Lower lobe of right lung (tissue), 2 donors: Measurements from ENCODE around the gene ISOC2. TPM values are rescaled to one million over a fixed set of nuclear protein-coding genes. Genes with fewer than 3 reads are reported as not detected.

Experiments used
- ATAC-seq, 2 donors: fragments of 200-7000 bp; cut with Tn5 transposase; one replicate each; pipeline ENCODE4 v1.9.1; 2020 to 2022; ENCODE audit warnings: mild to moderate bottlenecking in 2 of 2, moderate library complexity in 2 of 2
- DNase-seq: peaks from one replicate; pipeline ENCODE4 v3.0.0-alpha.2; 2020
- H3K27ac ChIP-seq: fragments of 200-600 bp; one replicate; pipeline ENCODE4 v1.8.0; 2022
- H3K27me3 ChIP-seq: fragments of 200-600 bp; one replicate; pipeline ENCODE4 v1.8.0; 2022; ENCODE audit warnings: low read depth
- H3K36me3 ChIP-seq: fragments of 200-600 bp; one replicate; pipeline ENCODE4 v1.8.0; 2022; ENCODE audit warnings: mild to moderate bottlenecking
- H3K4me1 ChIP-seq: fragments of 200-600 bp; one replicate; pipeline ENCODE4 v1.8.0; 2022
- H3K4me3 ChIP-seq: fragments of 200-600 bp; one replicate; pipeline ENCODE4 v1.8.0; 2022; ENCODE audit warnings: mild to moderate bottlenecking
- H3K9me3 ChIP-seq: fragments of 200-600 bp; one replicate; pipeline ENCODE4 v1.8.0; 2022
- CTCF ChIP-seq: fragments of 200-600 bp; IDR thresholded peaks from one replicate; pipeline ENCODE4 v1.8.0; 2022; ENCODE audit warnings: antibody characterized with exemption, mild to moderate bottlenecking
- intact Hi-C: fragments of 100-400 bp; cut with DNase I; formaldehyde crosslinking; loops from one replicate; pipeline ENCODE4 v1.11.0; 2022
- total RNA-seq: library from RNA; stranded (reverse); fragmentation: NEBNext Ultra II Directional; extraction: Animal tissue kit (Norgen Biotek cat#: 25700); gene quantifications from one replicate; pipeline ENCODE4 v1.2.1, GENCODE V29; 2021
- donor health status: DM: no; HTN: yes; CAD: no; lungs with severe emphysema.

Gene ISOC2
- total RNA-seq, 1 donor from 2014 or later: 28.6 TPM

- H3K36me3 ChIP-seq: no peaks in the 10 kb centered on the region
- peaks cover 69% of the 10 kb centered on the region for H3K27me3 ChIP-seq
- peaks cover 8% of the 10 kb centered on the region for H3K4me1 ChIP-seq
- TF ChIP-seq CTCF: no peak
- ATAC-seq: no peak
- H3K4me3 ChIP-seq: no peak overlapping the region
- H3K27ac ChIP-seq: no peak overlapping the region
- no peak for DNase-seq
- no peaks in the 10 kb centered on the region for H3K9me3 ChIP-seq
- intact Hi-C loops: no loop called here
Observed at GRCh38 chr19:55436847-55437246, 24.6 kb downstream of the ISOC2 start.

DNA sequence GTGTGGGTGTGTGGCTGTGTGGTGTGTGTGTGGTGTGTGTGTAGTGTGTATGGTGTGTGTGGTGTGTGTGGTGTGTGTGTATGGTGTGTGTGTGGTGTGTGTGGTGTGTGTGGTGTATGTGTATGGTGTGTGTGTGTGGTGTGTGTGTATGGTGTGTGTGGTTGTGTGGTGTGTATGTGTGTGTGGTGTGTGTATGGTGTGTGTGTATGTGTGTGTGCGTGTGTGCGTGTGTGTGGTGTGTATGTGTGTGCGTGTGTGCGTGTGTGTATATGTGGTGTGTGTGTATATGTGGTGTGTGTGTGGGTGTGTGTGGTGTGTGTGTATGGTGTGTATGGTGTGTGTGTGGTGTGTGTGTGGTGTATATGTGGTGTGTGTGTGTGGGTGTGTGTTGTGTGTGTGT, 26.4 kb downstream of the ISOC2 start:
- TF ChIP-seq CTCF: no peak
- Histone ChIP-seq H3K27me3 (peaks cover 62% of the 10 kb centered on the region), H3K27ac (no peak overlapping the region), H3K4me1 (no peaks in the 10 kb centered on the region), H3K9me3 (no peaks in the 10 kb centered on the region), H3K4me3 (no peak overlapping the region), H3K36me3 (no peaks in the 10 kb centered on the region)
- DNase-seq (no peak), ATAC-seq (no peak)
- intact Hi-C loops: no loop called here

- intact Hi-C loops: no loop called here
- no peak for ATAC-seq
- Histone ChIP-seq H3K9me3 (no peaks in the 10 kb centered on the region), H3K4me3 (no peak overlapping the region), H3K4me1 (no peaks in the 10 kb centered on the region), H3K27me3 (peaks cover 60% of the 10 kb centered on the region), H3K36me3 (no peaks in the 10 kb centered on the region), H3K27ac (no peak overlapping the region)
- TF ChIP-seq CTCF: no peak
- no peak for DNase-seq
Observed at GRCh38 chr19:55434356-55434919, 27.0 kb downstream of the ISOC2 start.

- H3K4me1 ChIP-seq: no peaks in the 10 kb centered on the region
- H3K9me3 ChIP-seq: no peaks in the 10 kb centered on the region
- no peak overlapping the region for H3K27ac ChIP-seq
- H3K27me3 ChIP-seq: peaks cover 53% of the 10 kb centered on the region
- ATAC-seq (no peak), DNase-seq (no peak)
- H3K36me3 ChIP-seq: no peaks in the 10 kb centered on the region
- no peak for TF ChIP-seq CTCF
- no peak overlapping the region for H3K4me3 ChIP-seq
- intact Hi-C loops: no loop called here
Observed at GRCh38 chr19:55433292-55433691, 28.1 kb downstream of the ISOC2 start.

DNA sequence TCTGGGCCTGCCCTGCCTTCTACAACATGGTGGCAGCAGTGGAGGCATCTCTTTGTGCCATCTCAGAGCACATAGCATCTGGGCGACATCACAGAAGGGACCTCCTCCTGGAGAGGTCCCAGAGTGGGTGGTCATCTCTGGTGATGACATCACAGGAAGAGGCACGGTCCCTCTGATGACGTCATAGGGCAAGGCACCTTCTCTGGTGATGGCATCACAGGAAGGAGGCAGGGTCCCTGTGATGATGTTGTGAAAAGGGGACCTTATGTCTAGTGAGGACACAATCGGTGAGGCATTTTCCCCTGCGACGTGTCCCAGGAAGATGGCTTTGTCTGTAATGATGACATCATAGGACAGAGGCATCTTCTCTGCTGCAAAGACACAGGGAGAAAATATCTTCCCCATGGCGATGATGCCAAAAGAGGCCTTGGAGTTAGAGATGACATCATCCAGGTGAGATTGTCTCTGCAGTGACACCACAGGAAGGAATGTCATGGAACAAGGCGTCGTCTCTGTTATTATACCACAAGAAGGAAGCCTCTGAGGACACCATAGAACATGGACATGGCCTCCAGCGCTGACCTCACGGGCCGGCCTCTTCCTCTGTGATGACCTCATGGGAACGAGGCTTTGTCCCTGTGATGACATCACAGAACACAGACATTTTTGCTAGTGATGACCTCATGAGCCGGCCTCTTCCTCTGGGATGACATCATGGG, 29.0 kb downstream of the ISOC2 start:
- no peak overlapping the region for H3K27ac ChIP-seq
- no peak for TF ChIP-seq CTCF
- no peak overlapping the region for H3K4me3 ChIP-seq
- H3K9me3 ChIP-seq: no peaks in the 10 kb centered on the region
- H3K36me3 ChIP-seq: no peaks in the 10 kb centered on the region
- ATAC-seq (no peak), DNase-seq (no peak)
- H3K4me1 ChIP-seq: no peaks in the 10 kb centered on the region
- H3K27me3 ChIP-seq: peaks cover 46% of the 10 kb centered on the region
- intact Hi-C loops: no loop called here
